GM12865 (cell line): ENCODE measurements around the gene SOX21.
A peak's percentile ranks its signal among the peaks of the same experiment; 100 is the strongest.

Experiments
- DNase-seq: peaks from one replicate; pipeline ENCODE4 v3.0.0; 2010; ENCODE audit warnings: low read depth
- H3K4me3 ChIP-seq: 2 replicates; pipeline ENCODE4 v1.5.1; 2011; ENCODE audit warnings: mild to moderate bottlenecking, low read depth, low read length, control low read depth
- TF ChIP-seq, protein P1 (sequence below): IDR thresholded peaks from 2 replicates; pipeline ENCODE4 v1.5.1; 2011; ENCODE audit warnings: low read length, control low read depth, low read depth, inconsistent platforms; ENCODE audit not compliant: insufficient read depth; ENCODE audit errors: missing control alignments

The SOX21 gene

DNA sequence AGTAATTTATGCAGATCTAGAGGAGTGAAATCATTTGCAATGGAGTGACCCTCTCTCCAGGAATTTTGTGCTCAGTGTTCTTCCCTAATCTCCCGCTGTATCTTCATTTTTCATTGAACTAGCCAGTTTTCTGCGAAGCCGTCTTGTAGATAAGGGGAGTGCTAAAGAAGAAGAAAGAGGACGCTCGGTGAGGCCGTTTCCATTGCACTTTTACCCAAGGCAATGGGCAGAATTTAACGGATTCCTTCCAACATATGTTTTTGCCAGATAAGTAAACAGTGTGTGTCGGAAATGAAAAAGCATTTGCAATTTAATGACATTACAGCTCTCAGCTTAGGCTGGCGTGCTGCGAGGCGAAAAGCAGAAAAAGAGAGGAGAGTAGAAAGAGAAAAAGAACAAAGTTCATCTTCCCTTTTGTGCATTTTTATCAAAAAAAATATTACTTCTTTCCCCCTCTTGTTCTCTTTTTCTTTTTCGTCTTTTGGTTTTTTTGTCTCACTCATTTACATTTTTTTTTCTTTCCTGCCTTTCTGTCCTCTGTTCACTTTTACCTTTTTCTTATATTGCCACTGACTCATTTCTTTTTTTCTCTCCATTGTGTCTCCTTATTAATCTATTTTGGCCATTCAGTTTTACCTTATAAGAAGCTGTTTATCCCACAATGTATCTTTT lies 49.9 kb downstream of the SOX21 start:
- no peak for DNase-seq
- TF ChIP-seq, protein P1, sequence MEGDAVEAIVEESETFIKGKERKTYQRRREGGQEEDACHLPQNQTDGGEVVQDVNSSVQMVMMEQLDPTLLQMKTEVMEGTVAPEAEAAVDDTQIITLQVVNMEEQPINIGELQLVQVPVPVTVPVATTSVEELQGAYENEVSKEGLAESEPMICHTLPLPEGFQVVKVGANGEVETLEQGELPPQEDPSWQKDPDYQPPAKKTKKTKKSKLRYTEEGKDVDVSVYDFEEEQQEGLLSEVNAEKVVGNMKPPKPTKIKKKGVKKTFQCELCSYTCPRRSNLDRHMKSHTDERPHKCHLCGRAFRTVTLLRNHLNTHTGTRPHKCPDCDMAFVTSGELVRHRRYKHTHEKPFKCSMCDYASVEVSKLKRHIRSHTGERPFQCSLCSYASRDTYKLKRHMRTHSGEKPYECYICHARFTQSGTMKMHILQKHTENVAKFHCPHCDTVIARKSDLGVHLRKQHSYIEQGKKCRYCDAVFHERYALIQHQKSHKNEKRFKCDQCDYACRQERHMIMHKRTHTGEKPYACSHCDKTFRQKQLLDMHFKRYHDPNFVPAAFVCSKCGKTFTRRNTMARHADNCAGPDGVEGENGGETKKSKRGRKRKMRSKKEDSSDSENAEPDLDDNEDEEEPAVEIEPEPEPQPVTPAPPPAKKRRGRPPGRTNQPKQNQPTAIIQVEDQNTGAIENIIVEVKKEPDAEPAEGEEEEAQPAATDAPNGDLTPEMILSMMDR = no peak
- no peak overlapping the region for H3K4me3 ChIP-seq

DNA sequence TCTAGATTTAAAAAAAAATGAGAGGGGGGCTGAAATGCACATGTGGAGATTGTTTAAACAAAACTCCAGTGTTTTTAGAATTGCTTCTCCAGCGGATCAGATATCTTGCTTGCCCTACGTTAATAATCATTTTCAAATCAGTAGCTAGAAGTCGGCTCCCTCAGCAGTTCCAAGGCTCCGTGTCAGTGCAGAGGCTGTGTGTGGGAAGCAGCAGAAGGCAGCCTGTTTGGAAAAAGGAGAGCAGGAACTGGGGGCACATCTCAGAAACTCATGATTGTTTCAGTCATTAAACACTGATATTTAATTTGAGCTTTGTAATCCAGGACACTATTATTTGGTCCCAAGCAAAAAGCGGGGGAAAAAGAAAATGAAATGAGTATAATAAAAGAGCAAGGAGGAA lies 50.9 kb downstream of the SOX21 start:
- TF ChIP-seq, protein P1 = no peak
- H3K4me3 ChIP-seq = no peak overlapping the region
- no peak for DNase-seq

DNA sequence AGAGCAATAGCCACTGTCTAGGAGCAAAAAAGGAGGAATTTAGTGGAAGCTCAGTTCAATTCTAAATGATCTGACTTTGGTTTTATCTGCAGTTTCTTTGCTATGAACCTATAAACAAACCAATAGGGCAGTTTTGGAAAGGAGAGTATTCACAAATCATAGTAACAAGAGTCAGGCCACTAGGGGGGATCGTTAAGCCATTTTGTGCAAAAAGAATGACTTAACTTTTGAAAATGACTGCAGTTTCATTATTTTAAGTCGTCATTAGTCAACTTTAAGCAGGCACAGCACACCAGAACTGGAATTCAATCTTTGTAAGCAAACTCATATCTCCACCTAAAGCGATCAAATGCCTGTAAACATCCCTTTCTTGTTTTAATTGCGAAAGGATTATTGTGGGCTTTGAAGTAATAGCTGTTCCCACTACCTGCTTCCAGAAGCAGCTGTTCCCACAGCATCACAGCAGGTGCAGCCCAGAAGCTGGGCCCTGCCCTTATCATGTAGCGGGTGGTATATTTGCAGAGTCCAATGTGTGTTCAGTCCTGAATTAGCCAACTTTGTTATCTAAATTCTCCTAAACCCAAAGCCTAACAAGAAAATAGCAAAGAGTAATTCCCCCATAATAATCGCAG lies 51.5 kb downstream of the SOX21 start:
- TF ChIP-seq, protein P1 = no peak
- DNase-seq = peak; percentile 47
- no peak overlapping the region for H3K4me3 ChIP-seq
